Activated naive CD8-positive, alpha-beta T cell treated with anti-CD3 and anti-CD28 coated beads for 36 hours (primary cell): ENCODE data around the gene HTR2B. TPM values are rescaled to one million over a fixed set of nuclear protein-coding genes. Genes with fewer than 3 reads are reported as not detected.

Experiments
- DNase-seq: peaks from one replicate; pipeline ENCODE4 v3.0.0; 2021
- H3K27ac Mint-ChIP-seq: one replicate; pipeline ENCODE4 v1.8.0; 2022; ENCODE audit warnings: mild to moderate bottlenecking, moderate library complexity, mixed read lengths
- H3K27me3 Mint-ChIP-seq: one replicate; pipeline ENCODE4 v1.8.0; 2022; ENCODE audit warnings: mild to moderate bottlenecking, mixed read lengths
- H3K36me3 Mint-ChIP-seq: one replicate; pipeline ENCODE4 v1.8.0; 2021; ENCODE audit warnings: mild to moderate bottlenecking, mixed read lengths
- H3K4me1 Mint-ChIP-seq: one replicate; pipeline ENCODE4 v1.8.0; 2021; ENCODE audit warnings: mixed read lengths
- H3K4me3 Mint-ChIP-seq: one replicate; pipeline ENCODE4 v1.8.0; 2022; ENCODE audit warnings: mild to moderate bottlenecking, moderate library complexity, mixed read lengths
- H3K9me3 Mint-ChIP-seq: one replicate; pipeline ENCODE4 v1.8.0; 2022; ENCODE audit warnings: mixed read lengths
- total RNA-seq, 2 experiments: library from RNA; stranded (reverse); gene quantifications; one replicate each; pipeline ENCODE4 v1.2.3, GENCODE V29; 2021

HTR2B gene
- total RNA-seq = not detected

- no peak within 1 kb of the TSS for H3K27ac Mint-ChIP-seq
- H3K9me3 Mint-ChIP-seq = no peaks in the 10 kb centered on the region
- H3K4me3 Mint-ChIP-seq = no peak within 1 kb of the TSS
- H3K27me3 Mint-ChIP-seq = no peaks in the 10 kb centered on the region
- no peak for DNase-seq
- H3K36me3 Mint-ChIP-seq = peaks cover 4% of the 10 kb centered on the region
- peaks cover 15% of the 10 kb centered on the region for H3K4me1 Mint-ChIP-seq
Observed at GRCh38 chr2:231124838-231125568, at the start of gene HTR2B. Gene HTR2B (minus strand): TSS chr2:231125042. CDS start chr2:231123764, 1,278 bp downstream.

- no peak for DNase-seq
- Mint-ChIP-seq H3K4me1 (peaks cover 8% of the 10 kb centered on the region), H3K9me3 (no peaks in the 10 kb centered on the region), H3K27ac (no peak overlapping the region), H3K4me3 (no peak overlapping the region), H3K27me3 (no peaks in the 10 kb centered on the region), H3K36me3 (peaks cover 28% of the 10 kb centered on the region)
Observed at GRCh38 chr2:231174211-231174651, 49.4 kb upstream of the HTR2B start.

- Mint-ChIP-seq H3K4me1 (peaks cover 20% of the 10 kb centered on the region), H3K9me3 (no peaks in the 10 kb centered on the region), H3K4me3 (no peak overlapping the region), H3K27ac (no peak overlapping the region), H3K27me3 (no peaks in the 10 kb centered on the region), H3K36me3 (peaks cover 44% of the 10 kb centered on the region)
- no peak for DNase-seq
Observed at GRCh38 chr2:231172025-231172424, 47.2 kb upstream of the HTR2B start.

- DNase-seq = no peak
- peaks cover 45% of the 10 kb centered on the region for H3K36me3 Mint-ChIP-seq
- H3K4me3 Mint-ChIP-seq = no peak overlapping the region
- no peaks in the 10 kb centered on the region for H3K27me3 Mint-ChIP-seq
- no peaks in the 10 kb centered on the region for H3K9me3 Mint-ChIP-seq
- H3K27ac Mint-ChIP-seq = no peak overlapping the region
- peaks cover 20% of the 10 kb centered on the region for H3K4me1 Mint-ChIP-seq
Observed at GRCh38 chr2:231170055-231170454, 45.2 kb upstream of the HTR2B start.

- H3K36me3 Mint-ChIP-seq = peaks cover 40% of the 10 kb centered on the region
- H3K4me1 Mint-ChIP-seq = peaks cover 20% of the 10 kb centered on the region
- no peaks in the 10 kb centered on the region for H3K9me3 Mint-ChIP-seq
- DNase-seq = no peak
- H3K4me3 Mint-ChIP-seq = no peak overlapping the region
- no peak overlapping the region for H3K27ac Mint-ChIP-seq
- no peaks in the 10 kb centered on the region for H3K27me3 Mint-ChIP-seq
Observed at GRCh38 chr2:231169488-231169887, 44.6 kb upstream of the HTR2B start.

GRCh38 chr2:231168460-231169139 lies 43.8 kb upstream of the HTR2B start:
- no peak overlapping the region for H3K4me3 Mint-ChIP-seq
- H3K36me3 Mint-ChIP-seq = peaks cover 37% of the 10 kb centered on the region
- H3K4me1 Mint-ChIP-seq = peaks cover 20% of the 10 kb centered on the region
- H3K27ac Mint-ChIP-seq = peak overlapping the region; percentile 57
- no peak for DNase-seq
- H3K9me3 Mint-ChIP-seq = no peaks in the 10 kb centered on the region
- no peaks in the 10 kb centered on the region for H3K27me3 Mint-ChIP-seq

GRCh38 chr2:231167745-231168459 lies 43.1 kb upstream of the HTR2B start:
- no peak for DNase-seq
- Mint-ChIP-seq H3K36me3 (peaks cover 37% of the 10 kb centered on the region), H3K27ac (peak overlapping the region; percentile 57), H3K9me3 (no peaks in the 10 kb centered on the region), H3K4me3 (no peak overlapping the region), H3K27me3 (no peaks in the 10 kb centered on the region), H3K4me1 (peaks cover 20% of the 10 kb centered on the region)

GRCh38 chr2:231163414-231164095 lies 38.7 kb upstream of the HTR2B start:
- DNase-seq = no peak
- Mint-ChIP-seq H3K4me3 (no peak overlapping the region), H3K4me1 (peaks cover 30% of the 10 kb centered on the region), H3K27ac (peak overlapping the region; percentile 9), H3K27me3 (no peaks in the 10 kb centered on the region), H3K36me3 (peaks cover 43% of the 10 kb centered on the region), H3K9me3 (no peaks in the 10 kb centered on the region)

- Mint-ChIP-seq H3K27me3 (no peaks in the 10 kb centered on the region), H3K4me3 (no peak overlapping the region), H3K4me1 (peaks cover 25% of the 10 kb centered on the region), H3K36me3 (peaks cover 39% of the 10 kb centered on the region), H3K27ac (peak overlapping the region; percentile 9), H3K9me3 (no peaks in the 10 kb centered on the region)
- DNase-seq = no peak
Observed at GRCh38 chr2:231163011-231163410, 38.2 kb upstream of the HTR2B start.

GRCh38 chr2:231161877-231162329 lies 37.1 kb upstream of the HTR2B start:
- Mint-ChIP-seq H3K27me3 (no peaks in the 10 kb centered on the region), H3K36me3 (peaks cover 28% of the 10 kb centered on the region), H3K27ac (peak overlapping the region; percentile 82), H3K4me1 (peaks cover 14% of the 10 kb centered on the region), H3K9me3 (no peaks in the 10 kb centered on the region), H3K4me3 (no peak overlapping the region)
- DNase-seq = no peak

GRCh38 chr2:231161252-231161839 lies 36.5 kb upstream of the HTR2B start:
- Mint-ChIP-seq H3K27me3 (no peaks in the 10 kb centered on the region), H3K36me3 (peaks cover 22% of the 10 kb centered on the region), H3K9me3 (no peaks in the 10 kb centered on the region), H3K27ac (peak overlapping the region; percentile 82), H3K4me3 (no peak overlapping the region), H3K4me1 (peaks cover 13% of the 10 kb centered on the region)
- DNase-seq = no peak

- DNase-seq = no peak
- Mint-ChIP-seq H3K9me3 (no peaks in the 10 kb centered on the region), H3K4me3 (no peak overlapping the region), H3K27ac (no peak overlapping the region), H3K4me1 (peaks cover 13% of the 10 kb centered on the region), H3K36me3 (peaks cover 19% of the 10 kb centered on the region), H3K27me3 (no peaks in the 10 kb centered on the region)
Observed at GRCh38 chr2:231160701-231161100, 35.9 kb upstream of the HTR2B start.

- H3K27me3 Mint-ChIP-seq = no peaks in the 10 kb centered on the region
- H3K36me3 Mint-ChIP-seq = peaks cover 14% of the 10 kb centered on the region
- peaks cover 13% of the 10 kb centered on the region for H3K4me1 Mint-ChIP-seq
- H3K9me3 Mint-ChIP-seq = no peaks in the 10 kb centered on the region
- H3K4me3 Mint-ChIP-seq = no peak overlapping the region
- H3K27ac Mint-ChIP-seq = peak overlapping the region; percentile 14
- DNase-seq = no peak
Observed at GRCh38 chr2:231159306-231159705, 34.5 kb upstream of the HTR2B start.

- peaks cover 5% of the 10 kb centered on the region for H3K36me3 Mint-ChIP-seq
- no peak for DNase-seq
Observed at GRCh38 chr2:231152800-231153557, 28.1 kb upstream of the HTR2B start.

More at GRCh38 chr2:231152800-231153557, 28.1 kb upstream of the HTR2B start:
- no peaks in the 10 kb centered on the region for H3K9me3 Mint-ChIP-seq
- no peak overlapping the region for H3K27ac Mint-ChIP-seq
- no peaks in the 10 kb centered on the region for H3K27me3 Mint-ChIP-seq
- H3K4me3 Mint-ChIP-seq = no peak overlapping the region
- peaks cover 4% of the 10 kb centered on the region for H3K4me1 Mint-ChIP-seq
